C4-2B (cell line): ENCODE results near the gene HPX.

Experiments
- CTCF ChIP-seq: fragments of 450-650 bp; conservative IDR thresholded peaks from 2 replicates; pipeline ENCODE4 v1.5.1; 2017; ENCODE audit warnings: mild to moderate bottlenecking
- ZFX ChIP-seq: fragments of 450-650 bp; IDR thresholded peaks from 2 replicates; pipeline ENCODE4 v1.6.1; 2017

- TF ChIP-seq CTCF (no peak), ZFX (no peak)
Observed at GRCh38 chr11:6437423-6437822, 3.4 kb downstream of the HPX start.
